Pancreas (tissue), 10 donors: ENCODE measurements around the gene DNAJB2. TPM values are rescaled to one million over a fixed set of nuclear protein-coding genes. Genes with fewer than 3 reads are reported as not detected.
"Not testable (repeated sequence)": the region's sequence is repeated elsewhere in the genome, so short reads cannot be mapped to it uniquely, and the experiment has no call there.

Experiments used
- ATAC-seq, 4 donors: fragments of 200-7000 bp; cut with Tn5 transposase; one replicate each; pipeline versions ENCODE4 v1.8.0 to v1.9.1; 2020; ENCODE audit warnings: mild to moderate bottlenecking in 4 of 4, moderate library complexity in 4 of 4
- DNase-seq, 6 donors: peaks; one replicate each; pipeline ENCODE4 v3.0.0-alpha.2; 2020
- FAIRE-seq: peaks from 2 replicates; lab custom pipeline; 2012; peaks lifted over from hg19 to GRCh38; lab: Jason Lieb, UNC
- H3K27ac ChIP-seq, 4 donors: fragments of 200-600 bp; sonication (generic); 1 replicate in 3 of 4; 2 replicates in 1 of 4; pipeline versions ENCODE4 v1.5.0 to v1.8.0; 2020
- H3K27me3 ChIP-seq, 4 donors: fragments of 200-600 bp; one replicate each; pipeline ENCODE4 v1.8.0; 2021
- H3K36me3 ChIP-seq, 3 donors: fragments of 200-600 bp; sonication (generic) in 1 of 3; one replicate each; pipeline versions ENCODE4 v1.5.0 to v1.8.0; 2020 to 2021
- H3K4me1 ChIP-seq, 3 donors: fragments of 200-600 bp; one replicate each; pipeline ENCODE4 v1.8.0; 2021
- H3K4me3 ChIP-seq, 4 donors: fragments of 200-600 bp; sonication (generic) in 2 of 4; one replicate each; pipeline versions ENCODE4 v1.5.0 to v1.8.0; 2020 to 2021
- H3K9me3 ChIP-seq, 4 donors: fragments of 200-600 bp; one replicate each; pipeline ENCODE4 v1.8.0; 2021
- CTCF ChIP-seq, 4 donors: fragments of 200-600 bp; sonication (generic) in 3 of 4; IDR thresholded peaks; one replicate each; pipeline versions ENCODE4 v1.5.0 to v1.8.0; 2021; ENCODE audit warnings: antibody characterized with exemption in 4 of 4
- WGBS, 2 donors: extraction: QIAGEN DNeasy Blood & Tissue Kit; methylation state at CpG; one replicate each; pipeline ENCODE4 v1.1.7; 2013; 5-methylcytosine and 5-hydroxymethylcytosine counted together
- intact Hi-C, 3 donors: fragments of 100-400 bp; cut with DNase I; formaldehyde crosslinking; loops; one replicate each; pipeline versions ENCODE4 v1.11.1 to v1.14.2; 2022
- polyA plus RNA-seq, 2 donors: library from polyadenylated mRNA; stranded (reverse); fragments of 200-250 nt; gene quantifications; one replicate each; pipeline ENCODE4 v1.2.3, GENCODE V29; 2013
- total RNA-seq, 6 donors: library from RNA; stranded (reverse); fragmentation: NEBNext Ultra II Directional in 4 of 6; extraction: Animal tissue kit (Norgen Biotek cat#: 25700) in 4 of 6; gene quantifications; one replicate each; pipeline versions ENCODE4 v1.2.1 to v1.2.4, GENCODE V29; 2021 to 2023
- donor health status: healthy with polysubstance abuse.
- donor health status: DM: no; HTN: no; CAD: no; lungs with moderate emphysema.
- donor health status: DM: no; HTN: no; CAD: no.
- donor health status: control.
- donor health status: control.
- donor health status: Bipolar disorder and iron deficiency.
- donor health status: DM: yes; HTN: yes; CAD: no.
- donor health status: DM: no; HTN: no; CAD: no.
- donor health status: DM: no; HTN: no; CAD: no.
- donor health status: DM: yes; HTN: yes; CAD: no.

The DNAJB2 gene
- total and polyA plus RNA-seq, 8 donors = 44.5 to 96.3 (median 63.0) TPM

GRCh38 chr2:219285373-219285735 lies 6.2 kb downstream of the DNAJB2 start:
- Histone ChIP-seq H3K36me3 (peaks cover 0 to 34% (median 0%) of the 10 kb centered on the region in 3 donors), H3K27ac (no peak overlapping the region), H3K9me3 (no peaks in the 10 kb centered on the region), H3K27me3 (no peaks in the 10 kb centered on the region), H3K4me1 (peaks cover 0 to 4% (median 0%) of the 10 kb centered on the region in 3 donors), H3K4me3 (no peak overlapping the region)
- 92 to 93% methylated on average over 12 of the region's 12 CpGs for WGBS, 2 donors
- no peak for FAIRE-seq
- DNase-seq = no peak
- ATAC-seq = no peak
- no peak for TF ChIP-seq CTCF (IDR thresholded peaks at IDR 0.05)
- intact Hi-C loops = no loop called here

GRCh38 chr2:219285894-219286425 lies 6.8 kb downstream of the DNAJB2 start:
- peak in 3 of 4 donors; percentile 35 to 50 (median 40) for ATAC-seq
- no peak overlapping the region for H3K4me3 ChIP-seq
- H3K36me3 ChIP-seq = peaks cover 0 to 34% (median 0%) of the 10 kb centered on the region in 3 donors
- DNase-seq = no peak
- no peak overlapping the region for H3K27ac ChIP-seq
- H3K9me3 ChIP-seq = no peaks in the 10 kb centered on the region
- TF ChIP-seq CTCF (IDR thresholded peaks at IDR 0.05) = no peak
- H3K4me1 ChIP-seq = no peaks in the 10 kb centered on the region
- no peak for FAIRE-seq
- intact Hi-C loops = no loop called here
- H3K27me3 ChIP-seq = no peaks in the 10 kb centered on the region
- WGBS, 2 donors = 82 to 89% methylated on average over 17 of the region's 17 CpGs

GRCh38 chr2:219286436-219287115 lies 7.4 kb downstream of the DNAJB2 start:
- intact Hi-C loops = no loop called here
- ATAC-seq = peak in 2 of 4 donors; percentile 3 to 6
- FAIRE-seq = no peak
- no peak for DNase-seq
- H3K4me1 ChIP-seq = no peaks in the 10 kb centered on the region
- TF ChIP-seq CTCF (IDR thresholded peaks at IDR 0.05) = no peak
- no peak overlapping the region for H3K4me3 ChIP-seq
- no peak overlapping the region for H3K27ac ChIP-seq
- peaks cover 0 to 34% (median 0%) of the 10 kb centered on the region in 3 donors for H3K36me3 ChIP-seq
- no peaks in the 10 kb centered on the region for H3K27me3 ChIP-seq
- no peaks in the 10 kb centered on the region for H3K9me3 ChIP-seq
- WGBS, 2 donors = 75 to 85% methylated on average over 11 to 12 of the region's 12 CpGs

- peaks cover 0 to 29% (median 0%) of the 10 kb centered on the region in 3 donors for H3K36me3 ChIP-seq
- H3K27me3 ChIP-seq, H3K4me1 ChIP-seq, intact Hi-C loops, FAIRE-seq, ATAC-seq, DNase-seq, H3K4me3 ChIP-seq, H3K27ac ChIP-seq, H3K9me3 ChIP-seq: not testable (repeated sequence)
- 86 to 89% methylated on average over 6 of the region's 6 CpGs for WGBS, 2 donors
These were observed 7.9 kb downstream of the DNAJB2 start for GRCh38 chr2:219287116-219287440.

- Histone ChIP-seq H3K36me3 (peaks cover 0 to 24% (median 0%) of the 10 kb centered on the region in 3 donors), H3K4me1 (no peaks in the 10 kb centered on the region), H3K27me3 (no peaks in the 10 kb centered on the region), H3K27ac (no peak overlapping the region), H3K4me3 (no peak overlapping the region), H3K9me3 (no peaks in the 10 kb centered on the region)
- 75 to 83% methylated on average over 10 of the region's 10 CpGs for WGBS, 2 donors
- intact Hi-C loops = no loop called here
- no peak for TF ChIP-seq CTCF (IDR thresholded peaks at IDR 0.05)
- ATAC-seq (no peak), DNase-seq (no peak), FAIRE-seq (no peak)
These were observed 8.6 kb downstream of the DNAJB2 start for GRCh38 chr2:219287580-219288265.
